PC-3 (cell line): ENCODE measurements around the gene RNF167. TPM values are rescaled to one million over a fixed set of nuclear protein-coding genes. Genes with fewer than 3 reads are reported as not detected.

Source experiments
- ATAC-seq: fragments of 200-7000 bp; cut with Tn5 transposase; 2 replicates; pipeline ENCODE4 v1.9.1; 2020; ENCODE audit warnings: mild to moderate bottlenecking, moderate library complexity
- BruUV-seq: library from RNA; stranded (reverse); fragments of 400-500 nt; replicated peaks from 2 replicates; lab custom pipeline; 2021; lab: Mats Ljungman, UMichigan
- CTCF ChIA-PET: fragments of 300-600 bp; sonication (Branson Sonifier 250); formaldehyde crosslinking; loops from one replicate; lab custom pipeline; 2022; ENCODE audit warnings: antibody characterized with exemption; lab: Charles Lee
- POLR2A ChIA-PET: fragments of 300-600 bp; sonication (Branson Sonifier 250); formaldehyde crosslinking; loops from one replicate; lab custom pipeline; 2022; ENCODE audit warnings: antibody characterized with exemption; ENCODE audit not compliant: unreplicated experiment; lab: Charles Lee
- DNase-seq: peaks from one replicate; pipeline ENCODE4 v3.0.0-alpha.2; 2015
- H2AFZ ChIP-seq: fragments of 300-600 bp; sonication (generic); 2 replicates; pipeline ENCODE4 v1.6.0; 2016; ENCODE audit warnings: antibody characterized with exemption, low read length
- H3F3A ChIP-seq: fragments of 300-600 bp; sonication (generic); one replicate; pipeline ENCODE4 v1.6.0; 2017; ENCODE audit warnings: antibody characterized with exemption, low read length, control low read depth, mild to moderate bottlenecking; ENCODE audit not compliant: unreplicated experiment
- H3K27ac ChIP-seq: fragments of 300-600 bp; sonication (generic); 2 replicates; pipeline ENCODE4 v1.5.1; 2016; ENCODE audit warnings: mild to moderate bottlenecking, low read length
- H3K27me3 ChIP-seq: fragments of 300-600 bp; sonication (generic); 2 replicates; pipeline ENCODE4 v1.6.1; 2016; ENCODE audit warnings: low read length, mixed read lengths
- H3K36me3 ChIP-seq: fragments of 300-600 bp; sonication (generic); 2 replicates; pipeline ENCODE4 v1.6.1; 2016; ENCODE audit warnings: low read depth, mixed run types, low read length, mixed read lengths
- H3K4me1 ChIP-seq: fragments of 300-600 bp; sonication (generic); 2 replicates; pipeline ENCODE4 v1.5.1; 2016; ENCODE audit warnings: low read length; ENCODE audit not compliant: insufficient read depth
- H3K4me2 ChIP-seq: fragments of 300-600 bp; sonication (generic); 2 replicates; pipeline ENCODE4 v1.6.0; 2016; ENCODE audit warnings: low read length
- H3K4me3 ChIP-seq: fragments of 300-600 bp; sonication (generic); 2 replicates; pipeline ENCODE4 v1.5.1; 2016; ENCODE audit warnings: mild to moderate bottlenecking, low read length, mixed read lengths
- H3K79me2 ChIP-seq: fragments of 300-600 bp; sonication (generic); 2 replicates; pipeline ENCODE4 v1.6.1; 2017; ENCODE audit warnings: low read length, mixed read lengths
- H3K9ac ChIP-seq: fragments of 300-600 bp; sonication (generic); 2 replicates; pipeline ENCODE4 v1.6.0; 2016; ENCODE audit warnings: mild to moderate bottlenecking, low read length
- H3K9me2 ChIP-seq: fragments of 300-600 bp; sonication (generic); replicated peaks from 2 replicates; pipeline ENCODE4 v1.6.1; 2016; ENCODE audit warnings: mixed run types, low read length, mixed read lengths
- H3K9me3 ChIP-seq: fragments of 300-600 bp; sonication (generic); 2 replicates; pipeline ENCODE4 v1.6.1; 2016; ENCODE audit warnings: low read length, mixed read lengths
- H4K20me1 ChIP-seq: fragments of 300-600 bp; sonication (generic); 2 replicates; pipeline ENCODE4 v1.6.1; 2016; ENCODE audit warnings: low read length, mixed read lengths
- CTCF ChIP-seq: fragments of 300-600 bp; sonication (generic); conservative IDR thresholded peaks from 2 replicates; pipeline ENCODE4 v1.5.1; 2017; ENCODE audit warnings: antibody characterized with exemption, low read depth, mild to moderate bottlenecking, low read length
- EZH2 ChIP-seq: fragments of 300-600 bp; sonication (generic); IDR thresholded peaks from one replicate; pipeline ENCODE4 v1.6.1; 2017; ENCODE audit warnings: antibody characterized with exemption, mild to moderate bottlenecking, low read length; ENCODE audit not compliant: unreplicated experiment
- EZH2phosphoT487 ChIP-seq: fragments of 300-600 bp; sonication (generic); IDR thresholded peaks from 2 replicates; pipeline ENCODE4 v1.6.1; 2018; ENCODE audit warnings: mild to moderate bottlenecking, antibody characterized with exemption, low read length, borderline replicate concordance
- intact Hi-C: fragments of 100-400 bp; cut with micrococcal nuclease; formaldehyde crosslinking; loops from 2 replicates; pipeline ENCODE4 v1.9.0; 2023
- total RNA-seq: library from RNA; depleted of rRNA; stranded (reverse); fragments of >200 nt; gene quantifications from 2 replicates; pipeline ENCODE4 v1.2.3, GENCODE V29; 2014

The RNF167 gene
- total RNA-seq, 1 experiment from 2014 or later = 43.1 TPM

DNA sequence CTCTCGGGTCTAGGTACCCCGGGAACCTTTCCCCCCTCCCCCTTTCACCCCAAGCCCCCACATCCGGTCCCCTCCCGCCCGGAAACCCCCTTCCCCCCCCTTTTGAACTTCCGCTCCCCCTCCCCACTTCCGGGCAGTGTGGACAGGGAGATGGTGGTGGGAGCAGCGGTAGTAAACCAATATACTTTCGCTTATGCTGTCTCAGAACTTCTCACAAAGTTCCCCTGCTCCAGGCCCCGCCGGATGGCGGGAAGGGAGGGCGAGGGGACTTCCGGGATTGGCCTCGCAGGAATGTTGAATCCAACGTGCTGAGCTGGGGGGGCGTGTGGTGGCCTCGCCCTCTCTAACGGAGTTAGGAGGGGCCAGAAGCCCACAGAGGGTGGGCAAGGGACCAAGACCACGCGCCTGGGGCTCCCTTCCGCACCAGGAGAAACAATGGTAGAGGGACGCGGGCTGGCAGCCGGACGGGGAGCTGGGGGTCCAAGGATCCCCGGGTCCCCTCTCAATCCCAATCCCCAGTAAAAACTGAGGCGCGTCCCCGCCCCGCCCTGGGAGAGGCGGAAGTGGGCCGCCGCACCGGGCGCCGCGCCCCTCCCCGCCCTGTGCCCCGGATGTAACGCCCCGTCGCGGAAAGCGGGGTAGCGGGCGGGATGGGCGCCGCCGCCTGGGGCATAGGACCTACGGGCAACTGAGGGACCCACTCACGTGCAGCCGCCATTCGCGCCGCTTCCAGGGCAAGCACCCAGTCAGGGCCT, 7.5 kb downstream of the RNF167 start:
- Histone ChIP-seq H3K4me3 (peak overlapping the region; percentile 90), H3K4me1 (peaks cover 30% of the 10 kb centered on the region), H4K20me1 (peaks cover 26% of the 10 kb centered on the region), H3K9ac (peak overlapping the region; percentile 93), H3K4me2 (peak overlapping the region; percentile 98), H3K27ac (peak overlapping the region; percentile 85), H3K9me3 (no peaks in the 10 kb centered on the region), H3K9me2 (no peaks in the 10 kb centered on the region), H3K27me3 (no peaks in the 10 kb centered on the region), H3F3A (no peaks in the 10 kb centered on the region), H2AFZ (no peak overlapping the region), H3K79me2 (peaks cover 60% of the 10 kb centered on the region), H3K36me3 (peaks cover 28% of the 10 kb centered on the region)
- ChIA-PET POLR2A (interaction anchor here (0.6 to 0.7 kb wide), 2 partner anchors 113 to 944 kb away, joined by 3 to 4 read pairs; no protein-coding TSS in a partner anchor), CTCF (no interaction called here)
- TF ChIP-seq EZH2 = no peak
- no peak for TF ChIP-seq CTCF
- intact Hi-C loops = loop anchor here (2.0 kb wide), 1 partner anchor 49 kb away; the partner anchor contains the start of genes INCA1 and KIF1C
- peak; percentile 38 for DNase-seq
- BruUV-seq = no TSS peak
- ATAC-seq = no peak

DNA sequence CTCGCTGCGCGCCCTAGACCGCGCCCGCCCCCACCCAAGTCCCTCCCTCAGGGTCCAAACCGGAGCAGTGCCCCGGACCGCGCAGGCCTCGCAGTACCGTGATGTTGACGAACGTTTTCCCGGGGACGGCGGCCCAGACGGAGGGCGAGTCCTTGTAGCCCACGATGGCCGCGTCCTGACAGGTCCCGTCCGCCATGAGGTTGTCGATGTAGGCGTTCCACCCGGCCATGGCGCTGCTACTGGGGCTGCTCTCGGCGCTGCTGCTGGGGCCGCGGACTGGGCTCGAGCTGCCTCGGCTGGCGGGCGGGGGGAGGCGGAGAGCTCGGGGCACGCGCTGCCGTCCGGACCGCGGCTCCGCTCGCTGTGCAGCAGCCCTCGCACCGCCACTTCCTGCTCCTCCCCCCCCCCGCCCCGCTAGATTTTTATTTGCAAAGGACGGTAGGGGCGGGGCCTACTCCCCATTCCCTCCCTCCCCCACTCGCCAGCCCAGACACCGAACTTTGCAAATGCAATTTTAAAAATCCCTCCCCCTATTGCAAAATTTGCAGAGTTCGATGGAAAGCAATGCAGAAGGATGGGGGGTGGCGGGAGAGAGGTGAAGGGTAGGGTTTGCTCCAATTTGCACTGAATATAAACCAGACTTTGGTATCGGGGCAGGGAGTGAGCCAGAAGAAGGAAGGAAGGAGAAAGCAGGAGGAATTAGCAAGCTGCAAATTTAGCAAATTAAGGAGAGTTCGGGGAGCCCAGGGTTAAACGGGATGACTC, 8.3 kb downstream of the RNF167 start, which contains the start of gene PFN1:
PFN1 (minus strand) TSS at position 365 of the 765 bp plus-strand sequence; CDS start at position 229, 136 bp downstream.
- Histone ChIP-seq H3K9ac (peak within 1 kb of the TSS; percentile 93), H3K36me3 (peaks cover 24% of the 10 kb centered on the region), H3K79me2 (peaks cover 52% of the 10 kb centered on the region), H3F3A (no peaks in the 10 kb centered on the region), H3K4me3 (peak within 1 kb of the TSS; percentile 90), H3K4me2 (peak within 1 kb of the TSS; percentile 98), H3K27ac (peak within 1 kb of the TSS; percentile 85), H3K27me3 (no peaks in the 10 kb centered on the region), H4K20me1 (peaks cover 26% of the 10 kb centered on the region), H3K9me3 (no peaks in the 10 kb centered on the region), H3K9me2 (no peaks in the 10 kb centered on the region), H2AFZ (peak within 1 kb of the TSS; percentile 84), H3K4me1 (peaks cover 30% of the 10 kb centered on the region)
- no peak for TF ChIP-seq EZH2
- no peak for TF ChIP-seq EZH2phosphoT487
- TF ChIP-seq CTCF = no peak
- peak; percentile 80 for DNase-seq
- POLR2A ChIA-PET = interaction anchor here (0.6 to 1.1 kb wide), 4 partner anchors 9 to 944 kb away, joined by 3 to 4 read pairs (median 3); partner anchors contain the start of genes SLC25A11 and SPAG7
- intact Hi-C loops = no loop called here
- no TSS peak for BruUV-seq
- CTCF ChIA-PET = no interaction called here
- ATAC-seq = peak; percentile 32
